BE2C (cell line): ENCODE results near the gene UTS2R.
"Not testable (repeated sequence)": the region's sequence is repeated elsewhere in the genome, so short reads cannot be mapped to it uniquely, and the experiment has no call there.

Experiments
- DNase-seq: peaks from one replicate; pipeline ENCODE4 v3.0.0-alpha.2; 2020
- H3K27me3 ChIP-seq: fragments of 250-450 bp; sonication (Bioruptor Pico); 2 replicates; pipeline ENCODE4 v1.5.1; 2020; ENCODE audit warnings: mild to moderate bottlenecking
- H3K36me3 ChIP-seq: fragments of 250-450 bp; sonication (Bioruptor Pico); 2 replicates; pipeline ENCODE4 v1.5.1; 2020; ENCODE audit warnings: mild to moderate bottlenecking
- H3K4me1 ChIP-seq: fragments of 250-450 bp; sonication (Bioruptor Pico); 2 replicates; pipeline ENCODE4 v1.5.1; 2020
- H3K4me3 ChIP-seq: 2 replicates; pipeline ENCODE4 v1.5.1; 2011; ENCODE audit warnings: low read depth, low read length
- H3K9me3 ChIP-seq: fragments of 250-450 bp; sonication (Bioruptor Pico); 2 replicates; pipeline ENCODE4 v1.5.1; 2020
- CTCF ChIP-seq: IDR thresholded peaks from 2 replicates; pipeline ENCODE4 v1.5.1; 2012; ENCODE audit warnings: mild to moderate bottlenecking, low read depth, low read length

UTS2R gene

GRCh38 chr17:82370471-82371332 lies 863 bp upstream of the UTS2R start:
- H3K4me3 ChIP-seq = peak overlapping the region; percentile 8
- DNase-seq = no peak

GRCh38 chr17:82372249-82373071 lies 895 bp downstream of the UTS2R start:
- Histone ChIP-seq H3K27me3 (peaks cover 44% of the 10 kb centered on the region), H3K9me3 (no peaks in the 10 kb centered on the region), H3K4me1 (no peaks in the 10 kb centered on the region; the same call in 1 of the 2 replicates), H3K36me3 (no peaks in the 10 kb centered on the region), H3K4me3 (no peak overlapping the region)
- no peak for TF ChIP-seq CTCF
- DNase-seq = no peak

More at GRCh38 chr17:82370471-82371332, 863 bp upstream of the UTS2R start:
- Histone ChIP-seq H3K4me1 (no peaks in the 10 kb centered on the region; the same call in 1 of the 2 replicates), H3K27me3 (peaks cover 41% of the 10 kb centered on the region), H3K36me3 (no peaks in the 10 kb centered on the region), H3K9me3 (no peaks in the 10 kb centered on the region)
- TF ChIP-seq CTCF = no peak

- H3K4me1 ChIP-seq, H3K36me3 ChIP-seq, H3K4me3 ChIP-seq, H3K9me3 ChIP-seq, DNase-seq: not testable (repeated sequence)
- H3K27me3 ChIP-seq = peaks cover 46% of the 10 kb centered on the region
Measured at GRCh38 chr17:82373072-82373452, 1.5 kb downstream of the UTS2R start.

GRCh38 chr17:82373731-82374625 lies 2.4 kb downstream of the UTS2R start:
- no peak for TF ChIP-seq CTCF
- H3K4me3 ChIP-seq = no peak overlapping the region
- H3K36me3 ChIP-seq = no peaks in the 10 kb centered on the region
- no peaks in the 10 kb centered on the region for H3K4me1 ChIP-seq
- DNase-seq = no peak
- H3K9me3 ChIP-seq = no peaks in the 10 kb centered on the region
- peaks cover 55% of the 10 kb centered on the region for H3K27me3 ChIP-seq

- Histone ChIP-seq H3K4me3 (no peak overlapping the region), H3K36me3 (no peaks in the 10 kb centered on the region), H3K9me3 (no peaks in the 10 kb centered on the region), H3K27me3 (peaks cover 61% of the 10 kb centered on the region), H3K4me1 (no peaks in the 10 kb centered on the region; the same call in 1 of the 2 replicates)
- DNase-seq = no peak
- TF ChIP-seq CTCF = no peak
Measured at GRCh38 chr17:82374626-82375331, 3.2 kb downstream of the UTS2R start.
